NCI-H446 treated with DMSO at 0.1 percent for 48 hours (cell line): ENCODE results near the gene PLEKHA8.

ENCODE experiments used
- DNase-seq: peaks from one replicate; lab custom pipeline; 2025; lab: John Stamatoyannopoulos, UW

Gene PLEKHA8

GRCh38 chr7:30146127-30146612 is 118.0 kb downstream of the PLEKHA8 start:
- no peak for DNase-seq

- DNase-seq = no peak
Observed at GRCh38 chr7:30147223-30147622, 119.0 kb downstream of the PLEKHA8 start.

- DNase-seq = no peak
Observed at GRCh38 chr7:30147785-30148184, 119.6 kb downstream of the PLEKHA8 start.

- no peak for DNase-seq
Observed at GRCh38 chr7:30148426-30148825, 120.2 kb downstream of the PLEKHA8 start.

GRCh38 chr7:30148951-30149459 is 120.8 kb downstream of the PLEKHA8 start:
- DNase-seq = no peak

GRCh38 chr7:30149640-30150272 is 121.5 kb downstream of the PLEKHA8 start:
- DNase-seq = no peak

GRCh38 chr7:30150711-30151110 is 122.5 kb downstream of the PLEKHA8 start:
- DNase-seq = no peak

- DNase-seq = no peak
Observed at GRCh38 chr7:30154111-30154587, 125.9 kb downstream of the PLEKHA8 start.

- DNase-seq = no peak
Observed at GRCh38 chr7:30155481-30155880, 127.3 kb downstream of the PLEKHA8 start.

- DNase-seq = no peak
Observed at GRCh38 chr7:30157204-30157603, 129.0 kb downstream of the PLEKHA8 start.

- DNase-seq = no peak
Observed at GRCh38 chr7:30159163-30159562, 131.0 kb downstream of the PLEKHA8 start.

- DNase-seq = no peak
Observed at GRCh38 chr7:30159698-30160143, 131.5 kb downstream of the PLEKHA8 start.

- no peak for DNase-seq
Observed at GRCh38 chr7:30160329-30160728, 132.1 kb downstream of the PLEKHA8 start.

- DNase-seq = no peak
Observed at GRCh38 chr7:30162133-30162532, 133.9 kb downstream of the PLEKHA8 start.

GRCh38 chr7:30162622-30163124 is 134.5 kb downstream of the PLEKHA8 start:
- no peak for DNase-seq

- DNase-seq = no peak
Observed at GRCh38 chr7:30163231-30163894, 135.2 kb downstream of the PLEKHA8 start.

- DNase-seq = peak; percentile 65
Observed at GRCh38 chr7:30164567-30164966, 136.4 kb downstream of the PLEKHA8 start.

GRCh38 chr7:30165590-30165989 is 137.4 kb downstream of the PLEKHA8 start:
- DNase-seq = no peak

- DNase-seq = no peak
Observed at GRCh38 chr7:30166155-30166840, 138.1 kb downstream of the PLEKHA8 start.

- no peak for DNase-seq
Observed at GRCh38 chr7:30166841-30167235, 138.6 kb downstream of the PLEKHA8 start.

- DNase-seq = no peak
Observed at GRCh38 chr7:30167901-30168300, 139.7 kb downstream of the PLEKHA8 start.

GRCh38 chr7:30168835-30169573 is 140.8 kb downstream of the PLEKHA8 start:
- peak; percentile 46 for DNase-seq
